Stimulated activated CD4-positive, alpha-beta T cell treated with anti-CD3 and anti-CD28 coated beads, Interleukin-1b, Interleukin-23, amount 100 ng/mL, for 1 hour (primary cell): Measurements from ENCODE around the gene HRCT1.
"Not testable (repeated sequence)": the region's sequence is repeated elsewhere in the genome, so short reads cannot be mapped to it uniquely, and the experiment has no call there.

Experiments used
- DNase-seq, 2 donors: peaks; one replicate each; pipeline ENCODE4 v3.0.0-alpha.2; 2020; ENCODE audit warnings: low read depth in 2 of 2

Gene HRCT1

DNA sequence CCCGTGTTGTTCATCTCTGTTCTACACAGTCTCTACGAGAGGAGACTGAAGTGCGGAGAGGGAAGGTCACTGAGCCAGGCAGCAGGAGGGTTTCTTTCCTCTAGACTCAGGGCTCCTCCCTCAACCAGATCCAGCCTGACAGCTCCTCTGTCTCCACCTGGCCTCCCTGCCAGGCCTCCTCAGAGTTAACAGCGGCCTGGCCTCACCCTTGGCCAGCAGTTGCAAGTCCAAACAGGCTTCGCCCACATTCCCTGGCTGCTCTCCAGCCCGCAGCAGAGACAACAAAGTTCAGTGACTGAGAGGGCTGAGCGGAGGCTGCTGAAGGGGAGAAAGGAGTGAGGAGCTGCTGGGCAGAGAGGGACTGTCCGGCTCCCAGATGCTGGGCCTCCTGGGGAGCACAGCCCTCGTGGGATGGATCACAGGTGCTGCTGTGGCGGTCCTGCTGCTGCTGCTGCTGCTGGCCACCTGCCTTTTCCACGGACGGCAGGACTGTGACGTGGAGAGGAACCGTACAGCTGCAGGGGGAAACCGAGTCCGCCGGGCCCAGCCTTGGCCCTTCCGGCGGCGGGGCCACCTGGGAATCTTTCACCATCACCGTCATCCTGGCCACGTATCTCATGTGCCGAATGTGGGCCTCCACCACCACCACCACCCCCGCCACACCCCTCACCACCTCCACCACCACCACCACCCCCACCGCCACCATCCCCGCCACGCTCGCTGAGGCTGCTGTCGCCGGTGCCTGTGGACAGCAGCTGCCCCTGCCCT is at the start of gene HRCT1:
Gene HRCT1, plus strand, starts transcription at position 291 of the 768 bp plus-strand sequence. Its CDS starts 86 bp downstream, at position 377.
- DNase-seq = no peak

DNA sequence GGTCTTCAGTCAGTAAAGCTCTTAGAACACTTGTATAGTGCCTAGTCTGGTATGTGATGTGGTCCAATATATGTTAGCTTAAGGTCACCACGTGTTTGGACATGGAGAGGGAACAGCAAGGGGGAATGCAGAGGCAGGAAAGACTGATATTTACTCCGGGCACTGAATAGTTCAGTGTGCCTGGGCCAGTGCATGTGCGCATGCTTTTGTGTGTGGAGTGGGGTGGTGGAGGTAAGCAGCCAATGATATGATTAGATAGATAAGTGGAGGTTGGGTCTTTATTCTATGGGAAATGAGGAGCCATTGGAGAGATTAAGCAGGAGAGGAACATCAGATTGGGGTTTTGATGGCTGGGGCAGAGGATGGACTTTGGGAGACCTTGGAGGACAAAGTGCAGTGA is 49.8 kb upstream of the HRCT1 start:
- no peak for DNase-seq

DNA sequence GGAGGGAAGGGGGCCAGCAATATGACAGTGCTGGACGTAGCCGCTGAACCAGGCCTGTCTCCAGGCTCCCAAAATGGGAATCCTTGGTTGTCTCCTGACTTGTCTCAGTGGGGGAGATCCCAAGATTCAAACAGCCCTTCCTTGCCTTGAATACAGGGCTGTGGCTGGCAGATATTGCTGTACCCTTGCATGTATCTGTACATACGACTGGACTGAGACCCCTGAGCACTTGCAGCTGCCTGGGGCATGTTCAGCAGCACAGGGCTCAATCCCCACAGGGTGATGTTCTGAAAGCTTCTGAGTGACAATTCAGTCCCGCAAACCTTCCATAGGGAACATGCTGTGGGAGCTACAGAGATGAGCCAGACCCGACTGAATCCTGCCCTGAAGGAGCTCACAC is 49.1 kb upstream of the HRCT1 start:
- no peak for DNase-seq

DNA sequence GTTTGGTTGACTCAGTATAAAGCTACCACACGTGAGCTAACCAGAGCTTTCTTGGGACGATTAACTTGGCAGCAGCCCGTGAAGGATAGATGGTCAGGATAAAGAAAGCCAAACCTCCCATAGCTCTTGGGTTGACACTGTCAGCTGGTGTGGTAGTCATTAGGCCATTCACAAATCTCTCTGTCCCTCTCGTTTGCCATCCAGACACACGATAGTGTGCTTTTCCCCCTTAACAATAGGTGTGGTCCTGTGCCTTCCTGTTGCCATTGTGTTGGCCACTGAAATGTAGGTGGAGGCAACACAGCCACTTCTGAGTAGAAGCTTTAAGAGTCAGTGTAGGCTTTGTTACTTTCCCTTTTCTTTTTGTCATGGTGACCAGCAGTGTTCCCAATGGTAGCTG is 47.5 kb upstream of the HRCT1 start:
- no peak for DNase-seq

DNA sequence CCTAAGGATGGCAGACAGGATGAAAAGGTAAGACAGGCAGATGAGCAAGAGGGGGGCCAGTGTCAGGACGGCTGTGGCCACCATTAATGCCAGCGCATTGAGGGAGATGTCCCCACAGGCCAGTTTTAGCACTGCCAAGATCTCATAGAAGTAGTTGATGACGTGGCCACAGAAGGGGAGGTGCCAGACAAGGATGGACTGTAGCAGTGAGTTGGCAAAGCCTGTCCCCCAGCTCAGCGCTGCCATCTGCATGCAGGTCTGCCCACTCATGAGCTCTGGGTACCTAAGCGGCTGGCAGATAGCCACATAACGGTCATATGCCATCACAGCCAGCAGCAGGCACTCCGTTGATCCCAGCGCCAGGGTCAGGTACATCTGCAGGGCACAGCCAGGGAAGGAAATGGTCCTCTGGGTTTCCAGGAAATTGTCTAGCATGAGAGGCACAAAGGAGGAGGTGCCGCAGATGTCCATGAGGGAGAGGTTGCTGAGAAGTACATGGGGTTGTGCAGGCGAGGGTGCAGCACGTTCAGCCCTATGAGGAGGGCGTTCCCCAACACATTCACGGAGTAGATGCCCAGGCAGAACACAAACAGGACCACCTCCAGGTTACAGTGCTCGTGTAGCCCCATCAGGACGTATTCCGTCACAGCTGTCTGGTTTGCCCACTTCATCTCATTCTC is 46.6 kb upstream of the HRCT1 start:
- no peak for DNase-seq

DNA sequence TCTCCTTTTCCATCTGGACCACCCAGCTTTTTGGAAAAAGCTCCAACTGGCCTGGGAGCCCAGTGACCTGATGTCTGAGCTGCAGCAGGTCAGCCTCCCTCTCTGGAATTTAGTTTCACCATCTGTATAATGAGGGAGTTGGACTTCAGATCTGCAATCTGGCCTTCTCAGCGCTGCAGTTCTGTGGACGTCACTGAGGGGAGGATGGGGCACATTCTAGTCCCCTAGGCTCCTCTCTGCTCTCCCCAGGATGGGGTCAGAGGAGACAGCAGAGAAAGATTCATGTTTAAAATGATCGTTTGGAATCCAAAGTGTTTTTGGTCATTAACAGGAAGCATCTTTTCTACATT is 46.0 kb upstream of the HRCT1 start:
- no peak for DNase-seq

DNA sequence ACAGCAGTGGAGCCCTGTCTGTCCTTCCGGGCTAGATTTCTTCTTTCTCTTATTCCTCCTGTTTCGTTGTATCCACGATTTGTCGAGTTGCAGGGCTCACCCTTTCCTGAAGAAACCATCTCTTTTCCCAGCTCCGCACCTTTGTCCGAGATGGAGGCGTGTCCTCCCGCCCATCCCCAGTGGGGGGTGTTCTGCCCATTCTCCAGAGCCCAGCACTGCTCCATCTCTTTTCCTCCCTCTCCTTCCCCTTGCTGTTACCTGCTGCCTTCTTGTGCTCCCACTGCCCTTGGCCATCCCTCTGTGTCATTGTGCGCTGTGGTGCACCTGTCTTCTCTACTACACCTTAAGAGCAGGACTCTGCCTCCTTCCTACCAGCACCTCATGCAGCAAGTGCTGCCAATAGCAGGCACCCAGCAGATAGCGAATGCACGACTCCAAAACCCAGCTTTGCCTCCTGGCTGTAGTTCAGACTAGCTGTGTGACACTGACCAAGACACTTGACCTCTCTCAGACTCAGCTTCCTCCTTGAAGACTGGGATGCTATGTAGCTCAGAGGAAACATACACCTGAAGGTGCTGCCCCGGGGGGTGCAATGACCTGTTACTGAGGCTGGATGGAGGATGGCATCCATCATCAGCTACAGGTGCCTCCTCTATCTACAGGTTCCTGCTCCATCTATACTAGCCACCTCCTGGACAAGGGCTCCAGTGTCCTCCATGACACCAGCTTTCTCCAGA is 44.7 kb upstream of the HRCT1 start:
- DNase-seq = no peak

DNA sequence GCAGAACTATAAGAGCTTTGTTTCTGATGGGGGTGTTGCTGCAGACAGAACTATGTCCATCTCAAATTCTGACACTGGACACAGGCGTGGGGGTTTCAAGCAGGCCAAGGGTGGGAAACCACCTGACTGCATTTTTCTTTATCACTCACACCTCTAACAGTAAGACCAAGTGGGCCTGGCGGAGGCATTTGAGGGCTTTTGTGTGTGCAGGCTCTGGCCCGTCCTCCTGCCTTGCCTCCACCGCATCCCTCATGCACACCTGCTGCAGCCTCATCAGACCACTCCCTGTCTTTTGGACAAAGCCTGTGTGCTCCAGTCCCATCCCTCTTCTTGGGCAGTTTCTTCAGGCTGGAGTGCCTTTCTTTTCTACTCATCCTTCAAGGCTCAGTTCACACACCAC is 43.7 kb upstream of the HRCT1 start:
- DNase-seq = no peak

DNA sequence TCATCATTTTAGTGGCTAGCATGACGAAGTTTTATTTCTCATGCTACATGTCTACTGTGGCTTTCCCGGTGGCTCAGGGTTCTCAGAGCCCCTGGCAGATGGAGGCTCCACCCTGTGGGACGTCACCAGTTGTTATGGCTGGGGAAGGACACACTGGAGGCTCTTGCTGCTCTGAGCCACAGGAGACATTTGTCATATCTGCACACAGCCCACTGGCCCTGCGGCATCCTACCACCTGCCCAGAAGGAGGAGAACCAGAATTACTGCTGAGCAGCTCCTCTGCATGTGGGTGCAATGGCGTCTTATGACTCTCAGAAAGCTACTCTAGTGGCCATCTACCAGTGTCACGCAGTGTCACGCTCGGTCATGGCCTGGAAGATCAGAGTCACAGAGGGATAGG is 42.4 kb upstream of the HRCT1 start:
- DNase-seq = no peak

DNA sequence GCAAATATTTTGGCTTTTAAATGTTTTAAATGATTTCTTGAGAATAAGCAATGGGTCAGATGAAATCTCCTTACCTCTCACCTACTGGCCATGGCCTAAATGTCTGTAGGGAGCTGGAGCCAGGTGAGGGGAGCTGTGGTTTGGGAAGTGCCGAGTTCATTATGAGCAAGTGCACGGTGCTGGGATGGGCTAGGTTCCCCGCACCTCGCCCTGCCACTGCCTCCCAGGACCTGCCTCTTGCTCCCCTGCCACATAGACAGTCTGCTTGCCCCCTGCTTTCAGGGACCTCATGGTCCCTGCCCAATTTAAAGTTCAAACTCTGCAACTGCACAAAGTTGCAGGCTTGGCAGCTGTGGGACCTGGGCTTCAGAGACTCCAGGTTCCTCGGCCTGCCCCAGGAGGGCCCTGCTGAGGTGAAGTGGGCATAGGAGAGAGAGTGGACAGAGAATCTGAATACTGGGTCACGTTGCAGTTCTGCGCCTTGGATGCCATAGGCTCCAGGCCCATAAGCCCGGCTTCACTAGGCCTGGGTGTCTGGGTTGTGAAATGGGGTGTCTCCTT is 41.2 kb upstream of the HRCT1 start:
- DNase-seq = no peak

DNA sequence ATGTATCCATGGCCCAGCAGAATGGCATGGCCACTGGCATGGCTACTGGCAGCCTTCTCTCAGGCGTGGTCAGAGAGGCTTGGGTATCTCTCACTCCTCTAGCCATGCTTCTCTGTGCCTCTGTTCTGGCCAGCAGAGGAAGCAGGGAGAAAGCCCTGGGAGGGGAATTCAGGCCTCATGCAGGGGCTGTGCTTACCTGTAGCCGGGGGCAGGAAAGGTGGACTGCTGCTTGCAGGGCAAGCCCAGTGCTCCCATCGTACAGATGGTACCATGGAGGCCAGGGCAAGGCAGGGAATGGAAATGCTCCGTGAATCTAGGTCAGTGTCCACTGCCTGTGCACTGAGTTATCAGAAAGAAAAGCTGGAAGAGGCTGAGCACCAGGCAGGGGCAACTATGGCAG is 38.5 kb upstream of the HRCT1 start:
- DNase-seq = no peak

DNA sequence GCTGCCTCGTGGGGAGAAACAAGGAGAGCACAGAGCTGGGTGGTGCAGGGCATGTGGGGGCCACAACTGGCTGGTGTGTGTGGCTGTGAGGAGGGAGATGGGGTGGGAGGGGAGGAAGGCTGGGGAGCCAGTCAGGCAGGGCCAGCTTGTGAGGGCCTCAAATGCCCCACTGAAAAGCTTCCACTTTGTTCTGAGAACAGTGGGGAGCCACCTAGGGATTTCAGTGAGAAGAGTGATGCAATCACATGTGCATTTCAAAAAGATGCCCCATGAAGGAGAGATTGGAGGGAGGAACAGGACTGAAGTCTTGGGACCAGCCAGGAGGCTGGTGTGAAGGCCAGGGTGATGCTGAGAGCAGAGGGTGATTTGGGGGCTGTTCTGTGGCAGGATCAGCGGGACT is 37.1 kb upstream of the HRCT1 start:
- no peak for DNase-seq

DNA sequence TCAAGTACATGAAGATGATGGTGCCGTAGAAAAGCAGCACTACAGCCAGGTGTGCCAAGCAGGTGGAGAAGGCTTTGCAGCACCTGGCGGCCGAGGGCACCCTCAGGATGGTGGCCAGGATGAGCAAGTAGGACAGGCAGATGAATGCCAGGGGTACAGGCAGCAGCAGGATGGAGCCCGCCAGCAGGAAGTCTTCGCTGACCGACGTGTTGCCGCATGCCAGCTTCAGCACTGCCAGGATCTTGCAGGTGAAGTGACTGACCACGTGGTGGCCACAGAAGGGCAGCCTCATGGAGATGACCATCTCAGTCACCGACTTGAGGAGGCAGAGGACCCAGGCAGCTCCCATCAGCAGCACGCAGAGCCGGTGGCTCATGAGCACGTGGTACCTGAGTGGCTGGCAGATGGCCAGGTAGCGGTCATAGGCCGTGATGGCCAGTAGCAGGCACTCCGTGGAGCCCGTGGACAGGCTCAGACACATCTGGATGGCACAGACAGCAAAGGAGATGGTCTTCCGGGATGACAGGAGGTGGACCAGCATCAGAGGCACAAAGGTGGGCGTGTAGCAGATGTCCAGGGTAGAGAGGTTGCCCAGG is 36.3 kb upstream of the HRCT1 start:
- no peak for DNase-seq

DNA sequence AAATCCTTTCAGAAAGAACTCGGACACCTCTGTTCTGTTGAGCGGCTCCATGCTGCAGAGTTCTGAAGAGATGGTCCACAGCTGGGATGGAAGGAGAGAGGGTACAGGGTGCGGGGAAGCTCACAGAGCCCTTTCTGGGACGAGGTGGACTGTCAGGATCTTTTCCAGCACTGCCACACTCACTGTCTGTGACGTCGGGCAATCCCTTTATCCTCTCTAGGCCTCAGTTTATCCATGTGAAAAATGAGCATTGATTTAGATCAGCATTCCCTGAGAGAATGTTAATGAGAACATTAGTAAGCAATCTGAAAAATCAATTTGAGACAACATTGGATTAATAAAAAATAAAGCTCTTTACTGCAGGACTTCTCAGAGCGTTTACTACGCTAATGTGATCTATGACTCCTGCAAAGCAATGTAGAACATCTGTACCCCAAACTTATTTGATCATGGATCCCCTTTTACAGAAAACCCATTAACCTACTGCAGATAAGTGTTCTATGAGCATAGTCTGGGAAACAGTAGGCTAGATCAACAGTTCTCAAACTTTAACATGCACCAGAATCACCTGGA is 35.6 kb upstream of the HRCT1 start, which contains the start of gene OR13J1:
Gene OR13J1, minus strand, starts transcription at position 51 of the 573 bp plus-strand sequence. Its CDS starts 0 bp downstream, at position 51.
- DNase-seq = no peak

DNA sequence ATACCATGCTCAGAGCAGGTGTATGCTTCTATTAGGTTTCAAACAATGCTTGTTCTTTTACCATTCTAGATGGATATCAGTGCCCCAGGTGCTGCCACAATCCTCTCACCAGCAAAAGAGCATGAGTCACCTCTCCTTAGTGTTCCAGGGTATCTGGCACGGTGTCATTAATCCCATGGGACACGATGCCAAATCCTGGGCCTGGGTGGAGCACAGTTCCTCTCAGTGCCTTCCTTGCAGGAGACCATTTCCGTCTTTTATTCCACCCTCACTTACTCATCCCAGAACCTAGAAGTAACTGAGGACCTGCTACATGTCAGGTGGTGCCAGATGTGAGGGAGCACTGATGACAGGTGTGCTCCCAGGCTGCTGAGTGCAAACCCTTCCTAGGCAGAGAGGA is 34.5 kb upstream of the HRCT1 start:
- DNase-seq = no peak

DNA sequence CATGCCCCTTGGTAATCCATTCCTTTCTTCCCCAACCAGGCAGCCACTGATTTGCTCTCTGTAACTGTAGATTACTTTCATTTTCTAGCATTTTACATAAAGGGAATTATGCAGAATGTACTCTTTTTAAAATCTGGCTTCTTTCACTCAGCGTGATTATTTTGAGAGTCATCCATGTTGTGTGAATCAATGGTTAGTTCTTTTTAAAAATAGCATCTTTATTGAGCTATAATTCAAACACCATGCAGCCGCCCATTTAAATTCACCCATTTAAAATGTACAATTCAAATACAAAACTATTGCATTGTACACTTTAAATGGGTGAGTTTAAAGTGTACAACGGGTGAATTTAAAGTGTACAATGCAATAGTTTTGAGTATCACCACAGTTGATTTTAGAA is 33.5 kb upstream of the HRCT1 start:
- no peak for DNase-seq

DNA sequence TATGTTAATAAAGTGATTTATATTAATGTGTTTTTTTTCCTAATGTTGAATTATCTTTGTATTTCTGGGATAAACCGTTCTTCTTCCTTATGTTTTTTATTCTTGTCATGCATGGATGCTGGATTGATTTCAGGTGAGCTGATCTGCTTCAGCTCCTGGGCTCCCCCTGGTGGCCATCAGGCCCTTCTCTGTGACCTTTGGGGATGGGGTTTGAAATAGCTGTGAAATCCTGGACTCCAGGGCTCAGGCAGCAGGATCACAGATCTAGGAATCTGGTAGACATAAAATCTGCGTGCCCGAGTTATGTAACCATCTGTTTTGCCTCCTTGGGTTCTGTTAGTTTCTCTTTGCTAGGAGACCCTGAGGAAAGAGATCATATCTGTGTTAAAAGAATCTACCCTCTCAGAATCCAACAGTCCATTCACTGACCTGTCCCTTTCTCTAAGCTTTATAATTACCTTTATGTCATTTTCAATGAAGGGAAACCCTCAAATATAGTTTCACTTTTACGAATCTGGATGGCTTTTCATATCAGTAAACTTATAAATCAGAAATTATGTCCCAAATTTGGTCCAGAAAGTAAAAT is 23.6 kb upstream of the HRCT1 start:
- DNase-seq = peak; percentile 58 to 70

DNA sequence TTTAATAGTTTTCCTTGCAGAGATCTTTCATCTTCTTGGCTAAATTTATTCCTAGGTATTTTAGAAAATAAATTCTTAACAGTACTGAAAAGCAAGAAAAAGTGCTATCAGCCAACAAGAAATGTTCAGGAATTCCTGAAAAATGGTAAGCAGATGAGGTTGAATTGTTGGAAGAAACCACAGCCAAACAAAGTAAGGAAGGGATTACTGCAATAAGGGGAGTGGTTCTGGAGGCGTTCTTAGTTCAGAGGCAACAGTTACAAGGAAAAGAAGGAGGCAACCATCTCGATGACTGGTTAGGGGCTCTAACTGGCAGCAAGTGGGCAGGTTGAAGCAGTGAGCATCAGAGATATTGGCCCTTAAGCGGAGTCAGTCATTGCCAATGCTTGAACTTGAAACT is 23.0 kb upstream of the HRCT1 start:
- DNase-seq = no peak

DNA sequence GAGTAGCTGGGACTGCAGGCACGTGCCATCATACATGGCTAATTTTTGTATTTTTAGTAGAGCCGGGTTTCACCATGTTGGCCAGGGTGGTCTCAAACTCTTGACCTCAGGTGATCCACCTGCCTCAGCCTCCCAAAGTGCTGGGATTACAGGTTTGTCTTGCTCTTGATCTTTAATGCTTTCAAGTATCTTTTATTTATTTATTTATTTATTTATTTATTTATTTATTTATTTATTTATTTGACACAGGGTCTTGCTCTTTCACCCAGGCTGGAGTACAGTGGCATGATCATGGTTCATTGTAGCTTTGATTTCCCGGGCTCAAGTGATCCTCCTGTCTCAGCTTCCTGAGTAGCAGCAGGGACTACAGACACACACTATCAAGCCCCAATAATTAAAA is 21.1 kb upstream of the HRCT1 start:
- DNase-seq = not testable (repeated sequence)

DNA sequence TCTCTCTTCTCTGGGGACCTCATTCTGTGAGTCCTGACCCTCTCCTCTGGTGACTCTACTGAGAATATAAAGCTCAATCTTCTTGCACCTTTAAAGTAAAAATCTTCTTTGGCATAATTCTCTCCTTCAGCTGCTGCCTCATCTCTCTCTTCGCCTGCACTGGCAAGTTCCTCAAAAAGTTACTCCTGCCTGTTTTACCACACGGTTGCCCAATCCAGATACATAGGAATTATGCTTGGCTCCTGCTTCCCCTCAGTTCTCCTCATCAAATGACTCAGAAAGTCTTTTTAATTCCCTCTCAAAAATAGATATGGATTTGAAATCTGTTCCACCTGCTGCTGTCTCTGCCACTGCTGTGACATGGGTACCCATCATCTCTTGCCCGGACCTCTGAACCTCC is 14.4 kb upstream of the HRCT1 start:
- no peak for DNase-seq

DNA sequence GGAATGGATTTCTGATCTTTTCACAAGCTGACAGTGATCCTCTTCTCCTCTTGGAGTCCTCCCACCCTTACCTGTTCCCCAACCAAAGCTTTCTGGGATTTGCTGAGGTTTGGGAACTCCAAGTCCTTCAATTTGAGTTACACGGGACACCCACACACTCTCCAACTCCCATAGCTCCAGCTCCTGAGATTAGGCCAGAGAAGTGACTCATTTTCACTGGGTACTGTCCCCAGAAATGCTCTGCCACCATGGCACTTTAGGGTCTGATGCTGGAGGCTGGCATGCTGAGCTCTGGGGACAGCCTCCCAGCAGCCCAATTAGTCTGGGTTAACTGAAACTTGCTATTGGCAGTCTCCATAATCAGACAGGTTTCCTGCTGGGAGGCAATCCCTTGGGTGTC is 14.0 kb upstream of the HRCT1 start:
- no peak for DNase-seq
